Measurements from ENCODE around the gene CCDC13. TPM values are rescaled to one million over a fixed set of nuclear protein-coding genes. Genes with fewer than 3 reads are reported as not detected.

CCDC13 gene
- total RNA-seq, 1 experiment from 2014 or later = 0.82 TPM

- CTCF ChIA-PET = interaction anchor here (0.6 kb wide), 1 partner anchor 114 kb away, joined by 6 read pairs; no protein-coding TSS in a partner anchor
- POLR2A ChIA-PET = no interaction called here
Measured at GRCh38 chr3:42723219-42723618, 49.8 kb downstream of the CCDC13 start.

More at GRCh38 chr3:42723219-42723618, 49.8 kb downstream of the CCDC13 start:
- Histone ChIP-seq H3K36me3 (ENCODE audit: control insufficient read depth, insufficient read depth, low read length) (no peaks in the 10 kb centered on the region), H3K4me3 (ENCODE audit: low read depth, low read length) (no peak overlapping the region), H3K27me3 (replicated peaks; ENCODE audit: control insufficient read depth, insufficient read depth, low read length) (no peaks in the 10 kb centered on the region), H3K9me3 (no peaks in the 10 kb centered on the region), H3K4me1 (no peaks in the 10 kb centered on the region)
- no peak overlapping the region for H3K4me3 Mint-ChIP-seq (ENCODE audit: unreplicated experiment)
- no peaks in the 10 kb centered on the region for H3K36me3 Mint-ChIP-seq (ENCODE audit: insufficient read depth, unreplicated experiment)
- no peak overlapping the region for H3K27ac Mint-ChIP-seq (ENCODE audit: unreplicated experiment)
- peaks cover 10% of the 10 kb centered on the region for H3K27me3 Mint-ChIP-seq (ENCODE audit: insufficient read depth, unreplicated experiment)
- H3K4me1 Mint-ChIP-seq (ENCODE audit: low read depth, unreplicated experiment) = no peaks in the 10 kb centered on the region
- DNase-seq = no peak
- intact Hi-C loops (cut with micrococcal nuclease; ENCODE audit: unreplicated experiment) = no loop called here
- BruUV-seq (replicated peaks) = no TSS peak
- no peaks in the 10 kb centered on the region for H3K9me3 Mint-ChIP-seq (ENCODE audit: unreplicated experiment)
- no peak for TF ChIP-seq CTCF (IDR thresholded peaks at IDR 0.05; ENCODE audit: insufficient read depth in 1 of 2, low read depth in 1 of 2, low read length in 1 of 2, severe bottlenecking in 1 of 2, unreplicated experiment in 1 of 2)

Other genes with a start within 250 kb of the CCDC13 start
- gene SEC22C, start 191.3 kb downstream of the CCDC13 start, total RNA-seq (2022) = 33.4 and 36.4 TPM in 2 replicates
- gene SS18L2, start 182.4 kb downstream of the CCDC13 start, total RNA-seq (2022) = 37.3 and 38.7 TPM in 2 replicates
- gene NKTR, start 172.6 kb downstream of the CCDC13 start, total RNA-seq (2022) = 66.6 and 67.9 TPM in 2 replicates
- 4.8 and 5.2 TPM in 2 replicates for gene ZBTB47, start 119.6 kb downstream of the CCDC13 start, total RNA-seq (2022)
- not detected in 2 replicates for gene KLHL40, start 87.7 kb downstream of the CCDC13 start, total RNA-seq (2022)
- not detected in 2 replicates for gene HHATL, start 70.5 kb downstream of the CCDC13 start, total RNA-seq (2022)
- 108 and 112 TPM in 2 replicates for gene HIGD1A, start 31.2 kb upstream of the CCDC13 start, total RNA-seq (2022)
- 3.5 and 4.1 TPM in 2 replicates for gene ACKR2, start 36.2 kb upstream of the CCDC13 start, total RNA-seq (2022)
- not detected in 2 replicates for gene CYP8B1, start 102.6 kb upstream of the CCDC13 start, total RNA-seq (2022)
- gene ZNF662, start 132.9 kb upstream of the CCDC13 start, total RNA-seq (2022) = 10.3 and 13.4 TPM in 2 replicates
- gene GASK1A, start 206.1 kb upstream of the CCDC13 start, total RNA-seq (2022) = 0.16 TPM in 1 of 2 replicates, not detected in the other

Data from Caco-2 (cell line).